Left lobe of liver (tissue), 2 donors: ENCODE results near the gene C13orf46. TPM values are rescaled to one million over a fixed set of nuclear protein-coding genes. Genes with fewer than 3 reads are reported as not detected.
A peak's percentile ranks its signal among the peaks of the same experiment; 100 is the strongest.
"Not testable (repeated sequence)": the region's sequence is repeated elsewhere in the genome, so short reads cannot be mapped to it uniquely, and the experiment has no call there.

Experiments used
- ATAC-seq: fragments of 200-7000 bp; cut with Tn5 transposase; one replicate; pipeline ENCODE4 v1.9.1; 2020; ENCODE audit warnings: mild to moderate bottlenecking, moderate library complexity
- DNase-seq: peaks from one replicate; pipeline ENCODE4 v3.0.0-alpha.2; 2020; ENCODE audit warnings: low spot score
- total RNA-seq: library from RNA; stranded (reverse); gene quantifications from one replicate; pipeline ENCODE4 v1.2.1, GENCODE V29; 2021
- donor health status: DM: no; HTN: no; CAD: no; lungs with moderate emphysema.
- donor health status: DM: no; HTN: yes; CAD: no.

The C13orf46 gene
- total RNA-seq, 1 donor from 2014 or later: 1.1 TPM

DNA sequence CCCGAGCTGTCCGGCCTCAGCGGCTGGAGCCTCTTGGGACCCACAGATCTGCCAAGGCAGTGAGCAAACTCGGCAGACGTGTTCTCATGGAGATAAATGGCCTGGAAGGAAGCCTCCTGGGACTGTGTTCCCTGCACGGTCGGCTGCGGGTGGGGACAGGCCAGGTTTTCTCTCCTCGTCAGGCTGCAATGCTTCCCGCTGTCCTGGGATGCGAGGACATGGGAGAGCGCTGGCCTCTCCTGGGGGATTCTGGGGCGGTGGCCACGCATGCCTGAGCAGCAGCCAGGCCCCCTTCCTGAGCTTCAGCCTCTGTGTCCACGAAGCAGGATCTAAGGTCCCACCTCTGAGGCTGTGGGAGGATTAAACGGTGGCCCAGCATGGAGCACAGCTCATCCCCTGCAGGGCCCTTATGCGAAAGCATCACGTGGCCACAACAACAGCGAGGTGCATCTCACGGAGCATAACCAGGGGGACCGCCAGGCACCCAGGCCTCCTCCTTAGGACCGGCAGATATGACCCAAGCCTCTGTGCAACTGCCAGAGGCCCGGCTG is 21.2 kb upstream of the C13orf46 start:
- ATAC-seq: no peak

DNA sequence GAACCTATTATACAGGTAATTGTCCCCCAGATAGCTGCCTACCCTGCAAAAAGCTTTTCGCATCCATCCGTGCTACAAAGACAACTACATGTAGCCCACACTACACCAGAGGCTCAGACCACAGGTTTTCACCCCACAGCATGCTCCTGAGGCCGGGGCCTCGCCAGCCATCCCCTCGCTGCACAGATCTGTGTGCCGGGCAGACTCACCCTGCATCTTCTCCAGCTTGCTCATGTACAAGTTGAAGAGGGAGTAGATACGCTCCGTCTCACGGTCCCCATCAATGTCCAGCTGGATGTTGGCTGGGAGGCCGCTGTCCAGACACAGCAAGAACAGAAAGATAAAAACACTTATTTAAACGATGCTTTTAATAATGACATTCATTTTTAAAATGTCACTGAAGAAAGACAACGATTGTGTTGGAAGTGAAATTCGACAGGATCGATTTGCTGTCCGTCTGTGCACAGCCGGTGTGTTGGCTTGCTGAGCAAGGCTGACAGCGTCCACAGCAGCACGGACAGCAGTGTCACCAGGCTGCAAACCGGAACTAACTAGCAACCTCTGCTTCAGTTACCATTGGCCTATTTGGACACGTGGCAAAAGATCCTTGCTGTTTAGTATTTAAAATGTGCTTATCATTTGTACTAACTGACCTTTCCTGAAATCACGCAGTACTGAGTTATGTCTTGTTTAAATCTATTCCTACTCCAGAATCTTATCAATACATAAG is 18.6 kb upstream of the C13orf46 start:
- peak; percentile 58 for ATAC-seq
- DNase-seq: no peak

More for the DNA sequence above, 21.2 kb upstream of the C13orf46 start:
- DNase-seq: no peak

DNA sequence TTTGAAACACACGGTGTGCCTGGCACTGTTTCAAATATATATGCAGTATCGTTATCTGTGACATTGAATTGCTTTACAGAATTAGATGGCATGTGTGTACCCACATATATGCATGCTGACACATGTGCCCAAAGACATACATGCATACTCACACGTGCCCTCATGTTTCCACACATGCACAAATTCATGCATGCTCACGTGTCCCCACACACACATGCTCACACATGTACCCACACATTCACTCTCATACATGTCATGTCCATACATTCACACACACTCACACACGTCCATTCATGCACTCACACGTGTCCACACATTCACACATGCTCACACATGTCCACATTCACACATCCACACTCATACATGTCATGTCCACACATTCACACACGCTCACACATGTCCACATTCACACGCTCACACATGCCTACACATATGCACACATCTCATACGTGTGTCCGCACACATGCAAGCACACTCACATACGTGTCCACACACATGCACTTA is 17.9 kb upstream of the C13orf46 start:
- DNase-seq (no peak), ATAC-seq (no peak)

DNA sequence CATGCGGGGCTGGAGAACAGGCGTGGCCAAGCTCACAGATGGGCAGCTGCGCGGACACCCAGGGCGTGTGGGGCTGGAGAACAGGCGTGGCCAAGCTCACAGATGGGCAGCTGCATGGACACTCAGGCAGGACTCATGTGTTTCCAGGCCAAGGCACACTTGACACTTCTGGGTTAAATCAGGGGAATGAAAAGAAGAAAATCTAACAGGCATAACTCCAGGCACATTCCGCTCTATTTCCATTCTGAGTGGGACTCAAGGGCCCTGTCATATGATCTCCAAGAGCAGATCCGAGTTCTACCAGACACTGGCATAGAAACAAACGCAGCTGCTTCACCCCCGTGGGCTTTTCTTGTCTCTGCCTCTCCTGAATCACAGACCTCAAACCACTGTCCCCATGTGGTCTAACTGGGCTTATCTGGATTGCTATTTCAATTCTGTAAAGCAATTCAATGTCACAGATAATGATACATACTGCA is 17.4 kb upstream of the C13orf46 start:
- DNase-seq (no peak), ATAC-seq (no peak)

DNA sequence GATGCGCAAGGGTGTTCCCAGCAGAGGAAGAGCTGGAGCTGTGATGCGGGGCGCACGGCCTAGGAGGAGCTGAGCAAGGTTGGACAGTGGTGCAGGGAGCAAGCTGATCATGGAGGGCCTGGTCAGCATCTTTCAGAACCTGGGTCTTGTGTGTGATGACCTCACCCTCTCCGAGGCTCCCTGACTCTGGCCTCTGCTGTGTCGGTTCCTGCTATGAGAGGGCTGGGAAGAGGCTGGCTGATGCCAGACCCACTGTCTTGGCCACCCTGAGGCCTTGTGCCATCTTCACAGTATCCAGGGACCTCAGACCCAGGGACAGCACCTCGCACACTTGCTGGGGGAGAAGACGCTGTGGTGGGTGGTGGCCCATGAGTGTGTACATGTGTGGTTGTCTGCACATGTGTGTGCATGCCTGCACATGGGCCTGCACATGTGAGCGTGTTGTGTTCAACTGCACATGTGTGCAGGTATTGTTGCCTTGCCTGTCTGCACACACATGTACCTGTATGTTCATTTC is 16.5 kb upstream of the C13orf46 start:
- no peak for ATAC-seq
- no peak for DNase-seq

DNA sequence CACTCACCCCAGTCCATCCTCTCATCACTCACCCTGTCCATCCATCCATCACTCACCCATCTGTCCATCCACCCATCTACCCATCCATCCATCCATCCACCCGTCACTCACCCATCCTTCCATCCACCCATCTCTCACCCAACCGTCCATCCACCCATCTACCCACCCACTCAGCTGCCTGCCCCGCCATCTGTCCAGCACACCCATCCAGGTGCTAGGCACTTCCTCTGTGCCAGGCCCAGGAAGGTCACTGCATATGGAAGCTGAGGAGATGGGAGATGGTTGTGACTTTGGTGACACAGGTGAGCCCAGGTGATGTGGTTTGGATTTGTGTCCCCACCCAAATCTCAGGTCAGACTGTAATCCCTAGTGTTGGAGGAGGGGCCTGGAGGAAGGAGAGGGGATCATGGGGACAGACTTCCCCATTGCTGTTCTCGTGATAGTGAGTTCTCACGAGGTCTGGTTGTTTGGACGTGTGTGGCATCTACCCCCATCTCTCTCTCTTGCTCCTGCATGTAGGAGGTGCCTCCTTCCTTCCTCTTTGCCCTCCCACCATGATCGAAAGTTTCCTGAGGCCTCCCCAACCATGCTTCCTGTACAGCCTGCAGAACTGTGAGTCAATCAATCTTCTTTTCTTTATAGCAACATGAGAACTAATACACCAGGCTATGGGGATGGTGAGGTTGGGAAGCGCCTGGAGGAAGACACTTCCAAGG is 15.9 kb upstream of the C13orf46 start:
- ATAC-seq (no peak), DNase-seq (no peak)

DNA sequence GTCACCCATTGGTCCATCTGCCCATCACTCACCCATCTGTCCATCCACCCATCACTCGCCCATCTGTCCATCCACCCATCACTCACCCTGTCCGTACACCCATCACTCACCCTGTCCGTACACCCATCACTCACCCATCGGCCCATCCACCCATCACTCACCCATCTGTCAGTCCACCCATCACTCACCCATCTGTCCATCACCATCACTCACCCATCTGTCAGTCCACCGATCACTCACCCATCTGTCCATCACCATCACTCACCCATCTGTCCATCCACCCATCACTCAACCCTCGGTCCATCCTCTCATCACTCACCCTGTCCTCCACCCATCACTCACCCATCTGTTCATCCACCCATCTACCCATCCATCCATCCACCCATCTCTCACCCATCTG is 15.0 kb upstream of the C13orf46 start:
- DNase-seq, ATAC-seq: not testable (repeated sequence)

DNA sequence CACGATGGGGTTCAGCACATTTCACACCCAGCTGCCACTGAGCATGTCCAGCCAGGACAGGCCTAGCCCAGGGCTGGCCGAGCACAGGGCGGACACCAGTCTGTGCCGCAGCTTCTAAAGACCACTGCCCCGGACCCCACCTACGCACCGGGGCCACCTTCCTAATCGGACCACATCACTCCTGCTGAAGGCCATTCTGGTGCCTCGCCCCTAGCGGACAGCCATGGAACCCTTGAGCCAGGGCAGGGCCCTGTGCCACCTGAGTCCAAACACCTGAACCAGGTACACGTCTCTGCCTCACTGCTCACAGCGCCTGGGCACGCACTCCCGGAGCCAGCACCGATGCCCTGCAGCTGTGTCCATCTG is 8.4 kb upstream of the C13orf46 start:
- DNase-seq (no peak), ATAC-seq (no peak)

DNA sequence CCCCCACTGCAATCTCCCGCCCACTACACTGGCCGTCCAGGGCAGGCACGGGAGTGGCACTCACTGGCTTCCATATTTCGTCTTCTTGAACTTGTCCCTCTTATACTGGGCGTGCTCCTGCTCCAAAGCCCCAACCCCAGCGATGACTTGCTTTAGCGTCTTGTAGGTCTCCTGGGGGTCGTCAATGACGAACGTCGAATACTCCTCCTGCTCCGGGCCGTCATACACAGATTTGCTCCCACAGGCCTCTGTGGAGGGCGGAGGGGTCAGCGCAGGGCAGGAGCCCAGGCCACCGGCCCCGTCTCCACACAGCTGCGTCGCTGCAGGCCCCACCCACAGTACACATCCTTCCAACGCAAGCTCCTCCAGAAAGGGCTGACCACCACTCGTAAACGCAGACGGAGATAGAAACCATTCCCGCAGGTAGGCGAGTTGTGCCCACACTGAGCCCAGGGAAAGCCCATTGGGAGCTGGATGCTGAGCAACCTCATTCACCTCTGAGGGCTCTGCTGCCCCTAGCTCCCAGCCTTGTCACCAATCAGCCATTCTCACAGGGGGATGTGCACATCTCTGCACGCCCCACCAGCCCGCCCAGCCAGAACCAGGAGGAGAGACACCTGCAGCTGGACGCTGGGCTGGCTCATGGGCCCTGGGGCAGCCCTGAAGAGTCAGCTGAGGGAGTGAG is 7.9 kb upstream of the C13orf46 start:
- ATAC-seq (no peak), DNase-seq (no peak)

DNA sequence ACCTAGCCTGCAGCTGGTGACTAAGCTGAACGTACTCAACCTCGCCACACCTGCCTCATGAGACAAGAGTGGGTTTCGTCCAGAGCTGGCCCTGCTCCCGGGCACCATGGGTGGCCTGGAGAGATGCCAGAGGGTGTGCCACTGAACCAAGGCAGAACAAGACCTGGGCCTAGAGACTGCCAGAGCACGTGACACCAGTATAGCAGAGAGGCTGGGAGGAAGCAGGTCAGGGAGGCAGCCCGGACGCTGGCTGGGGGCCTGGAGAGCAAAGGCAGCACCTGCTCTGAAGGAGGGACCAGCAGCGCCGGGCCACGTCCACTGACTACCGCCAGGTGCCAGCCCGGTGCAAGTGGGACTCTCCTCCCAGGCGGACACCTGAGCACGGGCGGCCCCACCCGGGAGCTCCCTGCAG is 7.3 kb upstream of the C13orf46 start:
- ATAC-seq (peak; percentile 53), DNase-seq (no peak)

DNA sequence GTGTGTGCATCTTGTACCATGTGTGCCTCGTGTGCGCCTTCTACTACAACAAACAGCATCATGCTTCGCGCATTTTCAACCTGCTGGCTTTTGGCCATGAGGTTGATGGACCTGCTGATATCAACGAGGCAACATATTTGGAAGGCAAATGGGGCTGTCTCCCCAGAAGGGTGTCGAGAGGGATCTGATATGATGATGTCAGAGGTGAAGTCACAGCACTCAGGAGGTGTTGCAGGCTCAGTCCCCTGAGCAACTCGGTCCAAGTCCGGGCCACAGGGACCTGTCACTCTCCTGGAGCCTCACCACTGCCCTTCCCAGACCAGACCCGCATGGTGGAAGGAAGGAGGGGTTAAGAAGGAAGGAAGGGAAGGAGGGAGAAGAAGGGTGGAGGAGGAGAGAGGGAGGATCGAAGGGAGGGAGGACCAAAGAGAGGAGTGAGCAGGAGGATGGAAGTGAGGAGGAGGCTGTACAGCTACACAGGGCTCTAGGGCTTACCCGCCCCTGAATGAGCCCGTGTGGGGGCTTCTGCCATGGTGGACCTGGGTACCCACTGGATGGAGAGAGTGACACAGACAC is 6.7 kb upstream of the C13orf46 start:
- DNase-seq (no peak), ATAC-seq (no peak)

DNA sequence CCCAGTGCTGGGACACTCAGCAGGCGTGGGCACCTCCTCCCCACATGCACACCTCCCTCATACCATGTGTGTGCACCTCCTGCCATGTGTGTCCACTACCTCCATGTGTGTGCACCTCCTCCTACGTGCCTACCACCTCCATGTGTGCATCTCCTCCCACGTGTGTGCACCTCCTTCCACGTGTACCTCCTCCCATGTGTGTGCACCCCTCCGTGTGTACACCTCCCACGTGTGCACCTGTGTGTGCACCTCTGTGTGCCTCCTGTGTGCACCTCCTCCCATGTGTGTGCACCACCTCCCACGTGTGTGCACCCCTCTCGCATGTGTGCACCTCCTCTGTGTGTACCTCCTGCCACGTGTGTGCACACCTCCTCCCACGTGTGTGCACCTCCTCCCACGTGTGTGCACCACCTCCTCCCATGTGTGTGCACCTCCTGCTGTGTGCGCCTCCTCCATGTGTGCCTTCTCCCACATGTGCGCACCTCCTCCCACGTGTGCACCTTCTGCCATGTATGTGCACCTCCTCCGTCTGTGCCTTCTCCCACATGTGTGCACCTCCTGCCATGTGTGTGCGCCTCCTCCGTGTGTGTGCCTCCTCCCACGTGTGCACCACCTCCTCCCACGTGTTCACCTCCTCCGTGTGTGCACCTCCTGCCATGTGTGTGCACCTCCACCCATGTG is 6.1 kb upstream of the C13orf46 start:
- DNase-seq: no peak
- ATAC-seq: no peak

DNA sequence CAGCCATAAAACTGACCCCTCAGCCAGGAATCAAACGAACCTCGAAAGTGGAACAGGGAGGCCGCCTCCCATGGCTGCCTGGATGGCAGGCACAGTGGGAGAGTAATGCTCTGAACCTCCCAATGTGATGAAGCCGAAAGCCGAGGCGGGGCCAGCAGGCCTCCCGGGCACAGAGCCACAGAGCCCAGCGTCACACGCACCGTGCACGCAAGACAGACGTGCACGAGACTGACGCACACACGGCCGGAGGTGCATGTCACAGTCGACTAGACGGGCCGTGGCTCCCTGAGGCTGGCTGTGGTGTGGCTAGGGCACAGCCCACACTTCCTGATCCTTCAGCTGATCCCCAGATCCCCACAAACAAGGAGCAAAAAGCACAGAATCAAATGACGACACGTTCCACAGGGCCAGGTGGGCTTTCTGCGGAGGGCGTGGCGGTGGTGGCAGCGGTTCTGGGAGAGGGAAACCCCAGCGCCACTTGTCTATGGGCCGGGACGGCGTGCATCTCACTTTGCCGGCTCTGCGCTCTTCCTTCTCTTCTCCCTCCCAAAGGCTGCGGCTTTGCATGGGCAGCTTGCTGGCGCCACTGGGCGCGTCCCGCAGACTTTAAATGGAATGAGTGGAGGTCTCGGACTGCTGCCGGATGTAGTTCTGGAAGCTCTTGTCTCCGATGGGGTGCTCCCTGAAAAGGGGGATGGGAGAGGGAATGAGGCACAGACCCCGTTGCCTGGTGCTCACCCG is 5.0 kb upstream of the C13orf46 start:
- no peak for DNase-seq

DNA sequence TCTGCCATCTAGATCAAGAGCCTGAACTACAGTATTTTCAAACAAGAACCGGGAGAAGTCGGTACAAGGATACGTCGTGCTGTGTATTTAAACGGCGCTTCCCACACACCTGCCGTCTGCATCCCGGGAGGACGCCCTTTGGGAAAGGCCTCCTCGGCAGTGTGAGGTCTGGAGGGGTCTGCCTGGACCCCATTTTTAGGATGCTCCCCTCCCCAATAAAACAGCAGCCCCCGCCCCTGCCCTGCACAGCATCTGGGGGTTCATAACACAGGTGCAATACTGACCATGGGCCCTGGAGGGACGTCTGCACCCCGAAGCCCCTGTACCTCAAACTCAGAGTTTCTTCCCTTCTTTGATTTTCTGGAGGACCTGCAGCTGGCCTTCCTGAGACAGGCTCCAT is 4.1 kb upstream of the C13orf46 start:
- DNase-seq (no peak), ATAC-seq (no peak)

More for the DNA sequence above, 5.0 kb upstream of the C13orf46 start:
- no peak for ATAC-seq

DNA sequence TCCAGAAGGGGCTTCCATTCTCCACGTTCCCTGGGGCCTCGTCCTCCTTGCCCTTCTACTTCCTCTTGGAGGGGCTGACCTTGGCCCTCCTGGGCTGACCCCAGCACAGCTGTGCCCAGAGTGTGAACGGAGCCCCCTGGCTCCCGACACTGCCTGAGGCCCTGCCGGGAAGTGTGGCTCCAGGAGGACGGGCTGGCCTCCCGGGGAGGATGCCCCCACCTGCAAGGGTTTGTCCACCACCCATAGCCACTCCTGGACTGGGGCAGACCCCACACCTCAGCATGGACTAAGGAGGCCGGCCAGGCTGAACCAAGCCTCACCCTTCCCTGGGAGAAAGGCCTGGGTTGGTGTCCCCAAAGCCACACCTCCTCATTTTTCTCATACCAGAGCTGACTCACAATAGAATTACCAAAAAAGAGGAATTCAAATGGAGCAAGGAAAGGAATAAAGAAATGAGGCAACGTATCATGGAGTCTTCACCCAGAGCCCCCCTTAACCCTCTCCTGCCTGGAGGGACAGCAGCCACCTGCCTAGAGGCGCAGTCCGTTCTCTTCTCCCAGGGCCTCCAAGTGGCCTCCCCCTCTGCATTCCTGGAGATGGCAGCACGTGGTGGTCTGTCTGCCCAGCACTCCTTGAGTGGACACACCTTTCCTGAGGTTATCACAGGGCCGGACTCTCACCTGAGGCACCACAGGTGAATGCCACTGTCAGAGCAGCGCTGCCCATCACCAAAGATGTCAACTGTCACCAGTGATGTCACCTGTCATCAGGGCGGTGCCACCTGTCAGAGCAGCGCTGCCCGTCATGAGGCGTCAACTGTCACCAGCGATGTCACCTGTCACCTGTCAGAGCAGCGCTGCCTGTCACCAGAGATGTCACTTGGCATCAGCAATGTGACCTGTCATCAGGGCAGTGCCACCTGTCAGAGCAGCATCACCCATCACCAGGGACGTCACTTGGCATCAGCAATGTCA is 3.1 kb upstream of the C13orf46 start:
- DNase-seq (no peak), ATAC-seq (no peak)

DNA sequence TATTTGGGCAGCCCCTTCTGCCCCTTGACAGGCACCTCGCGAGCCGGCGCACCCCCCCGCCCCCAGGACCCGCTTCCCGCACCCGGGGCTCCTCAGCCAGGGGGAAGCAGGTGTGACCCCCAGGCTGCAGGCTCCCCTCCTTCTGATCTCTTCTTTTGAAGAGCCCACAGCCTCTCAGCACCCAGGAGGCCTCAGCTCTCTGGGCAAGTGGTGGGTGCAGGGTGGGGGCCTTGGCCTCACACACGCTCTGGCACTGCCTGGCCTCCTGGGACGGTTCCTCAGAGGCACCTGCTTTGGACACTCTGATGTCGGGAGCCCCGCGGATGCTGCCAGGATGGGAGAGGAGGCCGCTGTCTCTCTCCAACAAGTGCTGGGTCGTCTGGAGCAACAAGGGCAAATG is 1.5 kb upstream of the C13orf46 start:
- no peak for ATAC-seq
- DNase-seq: no peak

DNA sequence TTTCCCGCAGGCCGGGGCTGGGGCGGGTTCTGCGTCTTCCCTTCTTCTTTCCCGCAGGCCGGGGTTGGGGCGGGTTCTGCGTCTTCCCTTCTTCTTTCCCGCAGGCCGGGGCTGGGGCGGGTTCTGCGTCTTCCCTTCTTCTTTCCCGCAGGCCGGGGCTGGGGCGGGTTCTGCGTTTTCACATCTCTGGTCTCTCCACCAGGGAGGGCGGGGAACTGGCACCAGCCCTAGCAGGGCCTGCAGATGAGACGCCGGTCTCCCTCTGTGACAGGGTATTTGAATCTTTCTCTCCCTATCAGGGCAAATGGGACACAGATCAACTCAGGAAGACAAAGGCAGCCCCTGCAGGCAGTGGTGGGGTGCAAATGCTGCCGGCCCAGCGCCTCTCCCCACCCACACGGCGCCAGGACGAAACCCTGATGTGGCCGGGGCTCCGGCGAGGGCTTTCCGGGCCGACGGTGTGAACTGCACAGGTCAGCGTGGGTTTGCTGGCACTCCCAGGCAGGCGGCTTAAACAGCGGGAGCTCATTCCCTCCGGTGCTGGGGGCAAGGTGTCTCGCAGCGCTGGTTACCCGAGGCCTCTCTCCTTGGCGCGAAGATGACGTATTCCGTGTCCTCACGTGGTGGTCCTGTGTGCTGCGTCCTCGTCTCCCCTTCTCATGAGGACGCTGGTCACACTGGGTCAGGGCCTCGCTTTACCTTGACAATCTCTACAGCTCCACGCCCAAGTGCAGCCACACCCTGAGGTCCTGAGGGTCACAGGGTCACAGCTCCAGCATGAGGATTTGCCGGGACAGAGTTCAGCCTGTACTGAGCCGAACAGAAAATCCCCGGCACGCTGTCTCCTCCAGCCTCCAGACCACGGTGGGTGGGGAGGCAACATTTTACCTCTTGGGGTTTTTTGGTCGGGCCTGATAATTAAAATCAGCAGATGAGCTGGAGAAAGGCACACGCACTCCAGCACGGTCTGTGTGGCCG is 717 bp upstream of the C13orf46 start:
- no peak for DNase-seq
- no peak for ATAC-seq
